Measurements from ENCODE around the gene PCDHGC5. TPM values are rescaled to one million over a fixed set of nuclear protein-coding genes. Genes with fewer than 3 reads are reported as not detected.

Gene PCDHGC5
- total and polyA plus RNA-seq, 9 of the 15 experiments (the other 6 are each of a cell fraction or from before 2014, with no cell fraction given), result not detected

GRCh38 chr5:141527426-141527825, 38.5 kb downstream of the PCDHGC5 start (continued):
- TF ChIP-seq, protein P1, sequence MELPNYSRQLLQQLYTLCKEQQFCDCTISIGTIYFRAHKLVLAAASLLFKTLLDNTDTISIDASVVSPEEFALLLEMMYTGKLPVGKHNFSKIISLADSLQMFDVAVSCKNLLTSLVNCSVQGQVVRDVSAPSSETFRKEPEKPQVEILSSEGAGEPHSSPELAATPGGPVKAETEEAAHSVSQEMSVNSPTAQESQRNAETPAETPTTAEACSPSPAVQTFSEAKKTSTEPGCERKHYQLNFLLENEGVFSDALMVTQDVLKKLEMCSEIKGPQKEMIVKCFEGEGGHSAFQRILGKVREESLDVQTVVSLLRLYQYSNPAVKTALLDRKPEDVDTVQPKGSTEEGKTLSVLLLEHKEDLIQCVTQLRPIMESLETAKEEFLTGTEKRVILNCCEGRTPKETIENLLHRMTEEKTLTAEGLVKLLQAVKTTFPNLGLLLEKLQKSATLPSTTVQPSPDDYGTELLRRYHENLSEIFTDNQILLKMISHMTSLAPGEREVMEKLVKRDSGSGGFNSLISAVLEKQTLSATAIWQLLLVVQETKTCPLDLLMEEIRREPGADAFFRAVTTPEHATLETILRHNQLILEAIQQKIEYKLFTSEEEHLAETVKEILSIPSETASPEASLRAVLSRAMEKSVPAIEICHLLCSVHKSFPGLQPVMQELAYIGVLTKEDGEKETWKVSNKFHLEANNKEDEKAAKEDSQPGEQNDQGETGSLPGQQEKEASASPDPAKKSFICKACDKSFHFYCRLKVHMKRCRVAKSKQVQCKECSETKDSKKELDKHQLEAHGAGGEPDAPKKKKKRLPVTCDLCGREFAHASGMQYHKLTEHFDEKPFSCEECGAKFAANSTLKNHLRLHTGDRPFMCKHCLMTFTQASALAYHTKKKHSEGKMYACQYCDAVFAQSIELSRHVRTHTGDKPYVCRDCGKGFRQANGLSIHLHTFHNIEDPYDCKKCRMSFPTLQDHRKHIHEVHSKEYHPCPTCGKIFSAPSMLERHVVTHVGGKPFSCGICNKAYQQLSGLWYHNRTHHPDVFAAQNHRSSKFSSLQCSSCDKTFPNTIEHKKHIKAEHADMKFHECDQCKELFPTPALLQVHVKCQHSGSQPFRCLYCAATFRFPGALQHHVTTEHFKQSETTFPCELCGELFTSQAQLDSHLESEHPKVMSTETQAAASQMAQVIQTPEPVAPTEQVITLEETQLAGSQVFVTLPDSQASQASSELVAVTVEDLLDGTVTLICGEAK (IDR thresholded peaks at IDR 0.05), result no peak
- TF ChIP-seq, protein P1 (CRISPR knock-in tag; IDR thresholded peaks at IDR 0.05), result no peak
- no peak for TF ChIP-seq PHTF2 (CRISPR knock-in tag; IDR thresholded peaks at IDR 0.05)
- no peak for TF ChIP-seq FOXM1 (IDR thresholded peaks at IDR 0.05; ENCODE audit: low read depth)
- no peak for TF ChIP-seq FOXM1 (CRISPR knock-in tag; IDR thresholded peaks at IDR 0.05; ENCODE audit: low read depth)

Measured in K562 (cell line).